NCI-H1417 treated with DMSO at 0.1 percent for 48 hours (cell line): Measurements from ENCODE around the gene CCNY.

ENCODE experiments used
- DNase-seq: peaks from one replicate; lab custom pipeline; 2025; lab: John Stamatoyannopoulos, UW

Gene CCNY

GRCh38 chr10:35355971-35356724, 19.8 kb downstream of the CCNY start:
- DNase-seq, result no peak

GRCh38 chr10:35356725-35357092, 20.4 kb downstream of the CCNY start:
- DNase-seq, result no peak

GRCh38 chr10:35359056-35359455, 22.7 kb downstream of the CCNY start:
- DNase-seq, result no peak

GRCh38 chr10:35359873-35360272, 23.6 kb downstream of the CCNY start:
- DNase-seq, result no peak

- DNase-seq, result no peak
These were observed 26.5 kb downstream of the CCNY start for GRCh38 chr10:35362701-35363350.

- DNase-seq, result no peak
These were observed 27.3 kb downstream of the CCNY start for GRCh38 chr10:35363587-35363986.

- DNase-seq, result no peak
These were observed 28.5 kb downstream of the CCNY start for GRCh38 chr10:35364808-35365207.

- DNase-seq, result no peak
These were observed 29.7 kb downstream of the CCNY start for GRCh38 chr10:35365994-35366393.

- no peak for DNase-seq
These were observed 31.0 kb downstream of the CCNY start for GRCh38 chr10:35367107-35367859.

- DNase-seq, result no peak
These were observed 31.7 kb downstream of the CCNY start for GRCh38 chr10:35367982-35368381.

GRCh38 chr10:35368485-35369048, 32.3 kb downstream of the CCNY start:
- no peak for DNase-seq

GRCh38 chr10:35369049-35369611, 32.8 kb downstream of the CCNY start:
- no peak for DNase-seq

- DNase-seq, result no peak
These were observed 35.4 kb downstream of the CCNY start for GRCh38 chr10:35371731-35372130.

GRCh38 chr10:35372329-35372728, 36.0 kb downstream of the CCNY start:
- no peak for DNase-seq

GRCh38 chr10:35375091-35375765, 38.9 kb downstream of the CCNY start:
- no peak for DNase-seq

- DNase-seq, result no peak
These were observed 40.9 kb downstream of the CCNY start for GRCh38 chr10:35377050-35377728.

- no peak for DNase-seq
These were observed 42.4 kb downstream of the CCNY start for GRCh38 chr10:35378541-35379210.

GRCh38 chr10:35379226-35380137, 43.2 kb downstream of the CCNY start:
- no peak for DNase-seq

- no peak for DNase-seq
These were observed 45.8 kb downstream of the CCNY start for GRCh38 chr10:35382096-35382495.
